ENCODE measurements around the gene ZDHHC14. TPM values are rescaled to one million over a fixed set of nuclear protein-coding genes. Genes with fewer than 3 reads are reported as not detected.

ZDHHC14 gene
- total RNA-seq, 1 donor from 2014 or later, result 14.5 TPM

- intact Hi-C loops (cut with DNase I), result no loop called here
- TF ChIP-seq, protein P1, sequence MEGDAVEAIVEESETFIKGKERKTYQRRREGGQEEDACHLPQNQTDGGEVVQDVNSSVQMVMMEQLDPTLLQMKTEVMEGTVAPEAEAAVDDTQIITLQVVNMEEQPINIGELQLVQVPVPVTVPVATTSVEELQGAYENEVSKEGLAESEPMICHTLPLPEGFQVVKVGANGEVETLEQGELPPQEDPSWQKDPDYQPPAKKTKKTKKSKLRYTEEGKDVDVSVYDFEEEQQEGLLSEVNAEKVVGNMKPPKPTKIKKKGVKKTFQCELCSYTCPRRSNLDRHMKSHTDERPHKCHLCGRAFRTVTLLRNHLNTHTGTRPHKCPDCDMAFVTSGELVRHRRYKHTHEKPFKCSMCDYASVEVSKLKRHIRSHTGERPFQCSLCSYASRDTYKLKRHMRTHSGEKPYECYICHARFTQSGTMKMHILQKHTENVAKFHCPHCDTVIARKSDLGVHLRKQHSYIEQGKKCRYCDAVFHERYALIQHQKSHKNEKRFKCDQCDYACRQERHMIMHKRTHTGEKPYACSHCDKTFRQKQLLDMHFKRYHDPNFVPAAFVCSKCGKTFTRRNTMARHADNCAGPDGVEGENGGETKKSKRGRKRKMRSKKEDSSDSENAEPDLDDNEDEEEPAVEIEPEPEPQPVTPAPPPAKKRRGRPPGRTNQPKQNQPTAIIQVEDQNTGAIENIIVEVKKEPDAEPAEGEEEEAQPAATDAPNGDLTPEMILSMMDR (IDR thresholded peaks at IDR 0.05), result no peak
- no peaks in the 10 kb centered on the region for H3K27me3 ChIP-seq
- no peaks in the 10 kb centered on the region for H3K9me3 ChIP-seq
- DNase-seq (ENCODE audit: low spot score in 2 of 2), result no peak
- no peak overlapping the region for H3K27ac ChIP-seq
- no peaks in the 10 kb centered on the region for H3K36me3 ChIP-seq
- H3K4me3 ChIP-seq, result no peak overlapping the region
- H3K4me1 ChIP-seq, result no peaks in the 10 kb centered on the region
Observed at GRCh38 chr6:157513619-157514485, 132.9 kb downstream of the ZDHHC14 start.

DNA sequence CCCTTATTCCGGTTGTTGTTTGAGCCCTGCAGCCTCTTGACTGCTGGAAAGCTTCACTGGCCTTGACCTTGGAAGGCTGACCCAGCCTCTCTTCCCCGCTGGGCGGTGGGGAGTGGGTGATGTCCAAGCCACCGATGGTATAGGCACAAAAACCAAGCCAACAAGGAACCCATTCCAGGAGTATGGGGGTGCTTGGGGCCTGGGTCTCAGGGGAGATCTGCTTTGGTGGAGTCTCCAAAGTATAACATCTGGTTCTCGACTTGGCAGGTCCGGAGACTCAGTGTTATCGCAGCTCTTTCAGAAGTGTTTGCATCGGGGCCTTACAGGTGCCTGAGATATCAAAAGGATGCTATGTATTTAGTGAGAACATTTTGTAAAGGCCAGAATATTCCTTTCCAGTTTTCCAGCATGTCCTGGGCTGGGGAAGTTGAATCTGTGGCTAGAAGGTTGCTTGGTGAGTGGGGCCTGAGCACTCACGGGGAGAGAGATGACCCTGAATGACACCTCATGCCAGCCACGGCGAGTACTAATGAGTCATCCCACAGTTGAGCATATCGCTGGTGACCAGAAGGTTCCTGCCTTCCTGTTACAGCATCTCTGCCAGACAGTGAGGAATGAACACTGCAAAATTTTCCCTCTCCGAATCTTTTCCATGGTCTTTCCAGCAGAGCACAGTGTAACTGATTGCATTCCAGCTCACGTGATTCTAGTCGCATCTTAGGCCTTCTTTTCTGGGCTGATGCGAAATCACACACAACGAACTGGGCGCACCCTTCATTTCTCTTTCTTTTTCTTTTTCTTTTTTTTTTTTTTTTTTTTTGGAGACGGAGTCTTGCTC lies 133.9 kb downstream of the ZDHHC14 start:
- no peak overlapping the region for H3K27ac ChIP-seq
- intact Hi-C loops (cut with DNase I), result no loop called here
- TF ChIP-seq, protein P1 (IDR thresholded peaks at IDR 0.05), result no peak
- no peak for DNase-seq (ENCODE audit: low spot score in 2 of 2)
- H3K27me3 ChIP-seq, result no peaks in the 10 kb centered on the region
- H3K9me3 ChIP-seq, result no peaks in the 10 kb centered on the region
- no peaks in the 10 kb centered on the region for H3K4me1 ChIP-seq
- no peaks in the 10 kb centered on the region for H3K36me3 ChIP-seq
- H3K4me3 ChIP-seq, result no peak overlapping the region

GRCh38 chr6:157516319-157517026 lies 135.5 kb downstream of the ZDHHC14 start:
- intact Hi-C loops (cut with DNase I), result no loop called here
- Histone ChIP-seq H3K4me3 (no peak overlapping the region), H3K27me3 (no peaks in the 10 kb centered on the region), H3K9me3 (no peaks in the 10 kb centered on the region), H3K4me1 (no peaks in the 10 kb centered on the region), H3K36me3 (no peaks in the 10 kb centered on the region), H3K27ac (no peak overlapping the region)
- TF ChIP-seq, protein P1 (IDR thresholded peaks at IDR 0.05), result no peak
- no peak for DNase-seq (ENCODE audit: low spot score in 2 of 2)

DNA sequence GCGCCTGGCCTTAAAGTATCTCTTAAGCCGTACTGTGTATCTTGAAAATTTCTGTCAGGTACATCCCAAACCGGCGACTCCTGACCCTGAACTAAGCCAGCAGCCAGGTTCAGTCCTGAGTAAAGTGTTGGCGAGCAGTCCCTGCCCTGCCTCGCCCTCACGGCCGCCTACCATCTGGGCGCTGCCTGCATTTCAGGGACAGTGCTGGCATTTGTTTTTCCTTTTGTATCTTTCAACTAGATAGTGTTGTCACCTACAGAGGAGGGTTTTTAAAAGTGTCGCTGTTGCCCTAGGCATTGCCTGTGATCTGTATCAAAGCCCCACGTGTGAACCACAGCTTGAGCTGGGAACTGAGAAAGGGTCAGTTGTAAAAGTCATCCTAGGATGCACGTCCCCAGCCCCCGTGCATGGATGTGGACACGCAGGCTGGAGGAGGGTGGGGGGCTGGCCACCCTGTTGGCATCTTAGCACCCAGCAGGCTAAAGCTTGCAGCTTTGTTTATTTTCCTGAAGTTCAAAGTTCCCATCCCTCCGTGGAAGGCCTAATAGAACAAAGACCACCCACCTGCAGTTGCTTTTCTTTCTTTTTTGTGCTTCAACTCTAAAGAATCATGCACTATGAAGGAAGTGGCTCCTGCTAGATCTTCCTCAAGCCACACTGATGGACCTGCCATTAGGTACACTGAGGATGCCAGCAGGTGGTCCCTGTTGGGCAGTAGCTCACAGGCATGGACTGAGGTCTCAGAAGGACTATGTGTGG lies 136.8 kb downstream of the ZDHHC14 start:
- intact Hi-C loops (cut with DNase I), result no loop called here
- TF ChIP-seq, protein P1 (IDR thresholded peaks at IDR 0.05), result no peak
- Histone ChIP-seq H3K4me1 (no peaks in the 10 kb centered on the region), H3K4me3 (no peak overlapping the region), H3K27me3 (no peaks in the 10 kb centered on the region), H3K9me3 (no peaks in the 10 kb centered on the region), H3K27ac (no peak overlapping the region), H3K36me3 (no peaks in the 10 kb centered on the region)
- DNase-seq (ENCODE audit: low spot score in 2 of 2), result no peak

All from ascending aorta (tissue), 2 donors.